GM21717 (cell line): ENCODE data around the gene PCDHB11.
"Not testable (repeated sequence)": the region's sequence is repeated elsewhere in the genome, so short reads cannot be mapped to it uniquely, and the experiment has no call there.

Experiments
- ATAC-seq: cut with Tn5 transposase; IDR thresholded peaks from one replicate; pipeline ENCODE4 v1.9.1; 2021; ENCODE audit warnings: mild to moderate bottlenecking, moderate library complexity; ENCODE audit not compliant: unreplicated experiment

Gene PCDHB11

DNA sequence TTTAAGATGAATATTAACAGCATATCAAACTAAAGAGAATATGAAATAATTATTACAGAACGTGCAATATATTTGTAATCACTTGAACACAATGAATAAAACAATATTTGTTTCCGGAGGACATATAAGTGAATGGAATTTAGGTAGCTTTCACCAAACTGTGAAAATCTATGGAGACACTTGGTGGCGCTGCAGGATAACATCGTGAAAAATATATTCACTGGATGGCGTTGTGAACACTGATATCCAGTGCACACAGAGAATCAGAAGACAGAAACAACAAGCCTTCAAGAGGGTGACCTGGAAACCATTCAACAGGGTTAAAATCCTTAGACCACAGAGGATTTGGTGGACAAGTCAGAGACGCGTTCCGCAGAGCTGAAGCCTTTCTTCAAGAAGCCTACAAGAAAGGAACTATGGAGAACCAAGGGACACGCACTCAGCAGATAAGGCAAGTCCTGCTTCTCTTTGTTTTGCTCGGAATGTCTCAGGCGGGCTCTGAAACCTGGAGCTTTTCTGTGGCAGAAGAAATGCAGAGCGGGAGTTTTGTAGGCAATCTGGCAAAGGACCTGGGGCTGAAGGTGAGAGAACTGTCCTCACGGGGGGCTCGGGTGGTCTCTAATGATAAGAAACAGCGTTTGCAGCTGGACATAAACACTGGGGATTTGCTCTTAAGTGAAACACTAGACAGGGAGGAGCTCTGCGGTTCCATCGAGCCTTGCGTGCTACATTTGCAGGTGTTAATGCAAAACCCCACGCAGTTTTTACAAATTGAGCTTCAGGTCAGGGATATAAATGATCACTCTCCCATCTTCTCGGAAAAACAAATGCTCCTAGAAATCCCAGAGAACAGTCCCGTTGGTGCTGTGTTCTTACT is at the start of gene PCDHB11:
Gene PCDHB11 (plus strand): TSS at position 269 of the 877 bp plus-strand sequence. CDS start 148 bp downstream, at position 417.
- no peak for ATAC-seq

DNA sequence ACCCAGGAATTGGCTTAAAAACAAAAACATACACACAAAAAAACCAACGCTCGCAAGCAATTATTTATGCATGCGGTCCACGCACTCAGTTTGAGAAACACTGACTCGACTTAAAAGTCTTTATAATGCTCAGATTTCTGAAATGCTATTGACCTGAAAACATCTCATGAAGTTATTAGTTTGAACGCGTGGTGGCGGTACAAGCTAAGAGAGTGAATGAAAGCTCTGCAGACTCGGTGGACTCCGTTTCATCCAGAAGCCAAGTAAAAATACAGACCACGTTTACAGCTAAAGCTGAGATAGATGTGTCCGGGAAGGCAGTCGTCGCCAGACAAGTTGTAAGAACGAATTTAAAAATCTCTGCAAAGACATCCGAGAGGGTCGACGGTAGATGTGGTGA is 49.6 kb upstream of the PCDHB11 start, which contains the start of gene PCDHB6:
Gene PCDHB6 (plus strand): TSS at position 246 of the 400 bp plus-strand sequence. CDS start 201 bp downstream, outside the sequence.
- no peak for ATAC-seq

GRCh38 chr5:141150224-141150992 is 49.0 kb upstream of the PCDHB11 start:
- no peak for ATAC-seq

DNA sequence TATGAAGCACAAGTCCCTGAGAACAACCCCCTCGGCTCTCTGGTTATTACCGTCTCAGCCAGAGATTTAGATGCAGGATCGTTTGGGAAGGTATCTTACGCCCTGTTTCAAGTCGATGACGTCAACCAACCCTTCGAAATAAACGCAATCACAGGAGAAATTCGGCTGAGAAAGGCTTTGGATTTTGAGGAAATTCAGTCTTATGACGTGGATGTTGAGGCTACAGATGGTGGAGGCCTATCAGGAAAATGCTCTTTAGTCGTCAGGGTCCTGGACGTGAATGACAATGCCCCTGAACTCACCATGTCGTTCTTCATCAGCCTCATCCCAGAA is 48.5 kb upstream of the PCDHB11 start:
- ATAC-seq = no peak

DNA sequence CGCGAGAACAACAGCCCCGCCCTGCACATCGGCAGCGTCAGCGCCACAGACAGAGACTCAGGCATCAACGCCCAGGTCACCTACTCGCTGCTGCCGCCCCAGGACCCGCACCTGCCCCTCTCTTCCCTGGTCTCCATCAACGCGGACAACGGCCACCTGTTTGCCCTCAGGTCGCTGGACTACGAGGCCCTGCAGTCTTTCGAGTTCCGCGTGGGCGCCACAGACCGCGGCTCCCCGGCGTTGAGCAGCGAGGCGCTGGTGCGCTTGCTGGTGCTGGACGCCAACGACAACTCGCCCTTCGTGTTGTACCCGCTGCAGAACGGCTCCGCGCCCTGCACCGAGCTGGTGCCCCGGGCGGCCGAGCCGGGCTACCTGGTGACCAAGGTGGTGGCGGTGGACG is 47.8 kb upstream of the PCDHB11 start:
- ATAC-seq = not testable (repeated sequence)

DNA sequence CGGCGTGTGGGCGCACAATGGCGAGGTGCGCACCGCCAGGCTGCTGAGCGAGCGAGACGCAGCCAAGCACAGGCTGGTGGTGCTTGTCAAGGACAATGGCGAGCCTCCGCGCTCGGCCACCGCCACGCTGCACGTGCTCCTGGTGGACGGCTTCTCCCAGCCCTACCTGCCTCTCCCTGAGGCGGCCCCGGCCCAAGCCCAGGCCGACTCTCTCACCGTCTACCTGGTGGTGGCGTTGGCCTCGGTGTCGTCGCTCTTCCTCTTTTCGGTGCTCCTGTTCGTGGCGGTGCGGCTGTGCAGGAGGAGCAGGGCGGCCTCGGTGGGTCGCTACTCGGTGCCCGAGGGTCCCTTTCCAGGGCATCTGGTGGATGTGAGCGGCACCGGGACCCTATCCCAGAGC is 47.3 kb upstream of the PCDHB11 start:
- ATAC-seq = not testable (repeated sequence)

- no peak for ATAC-seq
Measured at GRCh38 chr5:141155540-141156374, 43.7 kb upstream of the PCDHB11 start.

DNA sequence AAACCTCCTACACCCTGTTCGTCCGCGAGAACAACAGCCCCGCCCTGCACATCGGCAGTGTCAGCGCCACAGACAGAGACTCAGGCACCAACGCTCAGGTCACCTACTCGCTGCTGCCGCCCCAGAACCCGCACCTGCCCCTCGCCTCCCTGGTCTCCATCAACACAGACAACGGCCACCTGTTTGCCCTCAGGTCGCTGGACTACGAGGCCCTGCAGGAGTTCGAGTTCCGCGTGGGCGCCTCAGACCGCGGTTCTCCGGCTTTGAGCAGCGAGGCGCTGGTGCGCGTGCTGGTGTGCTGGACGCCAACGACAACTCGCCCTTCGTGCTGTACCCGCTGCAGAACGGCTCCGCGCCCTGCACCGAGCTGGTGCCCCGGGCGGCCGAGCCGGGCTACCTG is 42.1 kb upstream of the PCDHB11 start:
- not testable (repeated sequence) for ATAC-seq

GRCh38 chr5:141157901-141158300 is 41.5 kb upstream of the PCDHB11 start:
- not testable (repeated sequence) for ATAC-seq

DNA sequence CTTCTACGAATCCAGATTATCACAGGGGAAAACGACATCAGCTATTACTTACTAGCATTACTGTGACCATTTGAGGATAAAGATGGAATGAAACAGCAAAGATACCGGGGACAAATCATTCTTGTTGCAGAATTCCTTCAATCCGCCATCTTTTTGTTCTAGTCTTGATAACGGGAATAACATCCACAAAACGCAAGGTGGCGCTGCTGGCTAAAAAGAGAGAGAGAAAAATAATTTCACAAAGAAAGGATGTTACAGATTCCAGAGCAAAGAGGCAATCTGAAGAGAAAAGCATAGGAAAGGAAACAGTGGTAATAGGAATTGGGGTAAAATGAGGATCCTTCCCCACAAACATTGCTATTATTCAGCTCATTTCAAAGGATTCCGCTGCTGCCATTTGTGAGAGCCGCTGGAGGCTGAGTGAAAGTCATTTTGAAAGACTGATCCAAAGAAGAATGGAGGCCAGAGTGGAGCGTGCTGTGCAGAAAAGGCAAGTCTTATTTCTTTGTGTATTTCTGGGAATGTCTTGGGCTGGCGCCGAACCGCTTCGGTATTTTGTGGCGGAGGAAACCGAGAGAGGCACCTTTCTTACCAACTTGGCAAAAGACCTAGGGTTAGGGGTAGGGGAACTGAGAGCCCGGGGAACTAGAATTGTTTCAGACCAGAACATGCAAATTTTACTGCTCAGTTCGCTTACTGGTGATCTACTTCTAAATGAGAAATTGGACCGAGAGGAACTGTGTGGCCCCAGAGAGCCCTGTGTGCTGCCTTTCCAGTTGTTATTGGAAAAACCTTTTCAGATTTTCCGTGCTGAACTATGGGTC is 26.8 kb upstream of the PCDHB11 start, which contains the start of gene PCDHB7:
Gene PCDHB7 (plus strand): TSS at position 264 of the 824 bp plus-strand sequence. CDS start 192 bp downstream, at position 456.
- no peak for ATAC-seq

GRCh38 chr5:141174291-141175104 is 24.9 kb upstream of the PCDHB11 start:
- ATAC-seq = not testable (repeated sequence)

- no peak for ATAC-seq
Measured at GRCh38 chr5:141175933-141176332, 23.5 kb upstream of the PCDHB11 start.

- ATAC-seq = not testable (repeated sequence)
Measured at GRCh38 chr5:141177577-141178191, 21.7 kb upstream of the PCDHB11 start, which contains the start of gene PCDHB8. Gene PCDHB8, plus strand, starts transcription at chr5:141177790. Its CDS starts 245 bp downstream, at chr5:141178035.

GRCh38 chr5:141179371-141179770 is 20.1 kb upstream of the PCDHB11 start:
- not testable (repeated sequence) for ATAC-seq

DNA sequence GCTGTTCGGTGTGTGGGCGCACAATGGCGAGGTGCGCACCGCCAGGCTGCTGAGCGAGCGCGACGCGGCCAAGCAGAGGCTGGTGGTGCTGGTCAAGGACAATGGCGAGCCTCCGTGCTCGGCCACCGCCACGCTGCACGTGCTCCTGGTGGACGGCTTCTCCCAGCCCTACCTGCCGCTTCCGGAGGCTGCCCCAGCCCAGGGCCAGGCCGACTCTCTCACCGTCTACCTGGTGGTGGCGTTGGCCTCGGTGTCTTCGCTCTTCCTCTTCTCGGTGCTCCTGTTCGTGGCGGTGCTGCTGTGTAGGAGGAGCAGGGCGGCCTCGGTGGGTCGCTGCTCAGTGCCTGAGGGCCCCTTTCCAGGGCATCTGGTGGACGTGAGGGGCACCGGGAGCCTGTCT is 19.6 kb upstream of the PCDHB11 start:
- not testable (repeated sequence) for ATAC-seq

DNA sequence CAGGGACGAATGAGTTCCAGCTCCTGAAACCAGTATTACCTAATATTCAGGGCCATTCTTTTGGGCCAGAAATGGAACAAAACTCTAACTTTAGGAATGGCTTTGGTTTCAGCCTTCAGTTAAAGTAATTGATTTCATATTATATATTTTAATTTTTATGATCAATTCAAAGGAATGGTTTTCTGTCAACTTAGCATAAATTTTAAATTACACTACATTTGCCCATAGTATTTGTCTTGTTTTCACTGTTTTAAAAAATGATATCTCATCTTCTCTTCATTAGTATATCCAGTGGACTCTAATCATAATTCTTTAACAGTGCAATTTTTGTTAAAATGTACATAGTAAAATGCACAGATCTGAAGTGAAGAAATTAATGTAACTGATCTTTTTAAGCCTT is 19.1 kb upstream of the PCDHB11 start:
- ATAC-seq = no peak

GRCh38 chr5:141182248-141182647 is 17.2 kb upstream of the PCDHB11 start, which contains the start of gene PCDHB16:
Gene PCDHB16, plus strand, starts transcription at chr5:141182387. Its CDS starts 173 bp downstream, at chr5:141182560.
- no peak for ATAC-seq

- ATAC-seq = not testable (repeated sequence)
Measured at GRCh38 chr5:141184117-141184855, 15.1 kb upstream of the PCDHB11 start.
